GM11168 (cell line): Measurements from ENCODE around the gene TACC2.
"Not testable (repeated sequence)": the region's sequence is repeated elsewhere in the genome, so short reads cannot be mapped to it uniquely, and the experiment has no call there.

Experiments
- in situ Hi-C: fragments of 300-500 bp; cut with MboI; formaldehyde crosslinking; loops from one replicate; pipeline ENCODE4 v1.12.0; 2022; ENCODE audit warnings: low sequenced_read_pairs; ENCODE audit not compliant: unreplicated experiment

The TACC2 gene

GRCh38 chr10:121981346-121981745 is 7.6 kb upstream of the TACC2 start:
- in situ Hi-C loops = no loop called here

DNA sequence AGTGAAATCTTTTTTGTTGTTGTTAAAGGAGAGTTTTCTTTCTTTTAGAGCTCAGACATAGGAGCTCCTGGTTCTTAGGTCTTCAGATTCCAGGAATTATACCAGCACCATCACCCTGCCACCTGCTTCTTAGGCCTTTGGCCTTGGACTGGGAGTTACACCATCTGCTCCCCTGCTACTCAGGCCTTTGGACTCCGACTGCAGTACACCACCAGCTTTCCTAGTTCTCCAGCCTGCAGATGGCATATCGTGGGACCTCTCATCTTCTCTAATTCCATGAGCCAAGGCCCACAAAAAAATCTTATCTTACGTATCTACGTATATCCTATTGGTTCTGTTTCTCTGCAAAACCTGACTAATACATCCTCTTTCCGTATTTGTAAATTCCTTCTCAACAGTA is 5.1 kb upstream of the TACC2 start:
- in situ Hi-C loops = no loop called here

DNA sequence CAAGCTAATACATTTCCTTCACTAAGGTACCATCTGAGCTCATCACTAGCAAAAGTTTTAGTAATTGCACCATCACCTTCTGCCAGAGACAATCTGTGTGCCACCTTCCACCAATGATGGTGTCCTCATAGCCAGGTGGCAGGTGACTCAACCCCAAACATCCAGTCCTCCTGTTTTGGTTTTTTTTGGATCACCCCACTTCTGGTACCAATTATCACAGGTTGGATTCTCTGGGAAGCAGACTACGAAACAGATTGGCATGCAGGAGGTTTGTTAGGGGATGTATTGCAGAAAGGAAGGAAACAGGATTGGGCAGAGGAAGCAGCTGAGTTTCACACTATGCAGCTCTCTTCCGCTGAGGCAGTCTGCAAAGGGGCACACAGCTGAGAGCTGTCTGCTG is 4.5 kb upstream of the TACC2 start:
- in situ Hi-C loops = no loop called here

DNA sequence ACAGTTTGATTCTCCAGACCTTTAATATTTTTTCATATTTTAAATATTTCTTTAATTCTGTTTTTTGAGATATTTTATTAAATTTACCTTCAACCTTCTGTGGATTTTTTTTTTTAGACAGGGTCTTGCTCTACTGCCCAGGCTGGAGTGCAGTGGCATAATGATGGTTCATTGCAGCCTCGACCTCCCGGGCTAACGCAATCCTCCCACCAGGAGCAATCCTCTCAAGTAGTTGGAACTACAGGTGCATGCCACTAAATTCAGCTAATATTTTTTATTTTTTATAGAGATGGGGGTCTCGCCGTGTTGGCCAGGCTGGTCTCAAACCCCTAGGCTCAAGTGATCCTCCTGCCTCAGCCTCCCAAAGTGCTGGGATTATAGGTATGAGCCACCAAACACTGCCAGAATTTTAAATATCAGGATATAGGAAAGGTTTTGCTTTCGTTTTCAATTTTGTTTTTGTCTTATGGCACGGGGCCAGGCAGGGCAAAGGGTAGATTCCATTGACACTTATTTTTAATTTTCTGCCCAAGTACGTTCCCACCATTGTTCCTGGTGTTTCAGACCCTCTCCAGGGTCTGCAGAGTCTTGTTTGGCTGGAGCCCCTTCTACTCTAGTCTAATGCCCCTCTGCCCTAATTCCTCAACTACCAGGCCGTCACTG is 1.2 kb downstream of the TACC2 start:
- in situ Hi-C loops = no loop called here

GRCh38 chr10:121991727-121992126 is 2.8 kb downstream of the TACC2 start:
- in situ Hi-C loops = not testable (repeated sequence)

GRCh38 chr10:121994429-121994941 is 5.5 kb downstream of the TACC2 start:
- in situ Hi-C loops = no loop called here

DNA sequence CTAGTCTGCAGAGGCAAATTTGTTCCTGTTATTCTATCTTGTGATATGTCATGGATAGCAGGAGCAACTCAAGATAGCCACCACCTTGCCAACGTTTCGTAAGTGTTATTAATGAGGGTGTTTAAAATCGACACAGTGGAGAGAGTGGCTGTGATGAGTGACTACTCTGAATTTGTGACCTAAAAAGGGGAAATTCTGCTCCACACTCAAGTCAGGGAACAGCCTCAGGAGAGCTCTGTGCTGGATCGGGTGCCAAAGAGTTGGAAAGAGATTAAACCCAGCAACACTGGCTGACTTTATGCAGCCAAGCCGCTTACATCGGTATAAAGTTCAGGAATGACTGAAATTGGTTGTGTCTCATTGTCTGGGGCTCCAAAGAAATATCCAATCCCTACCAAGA is 9.5 kb downstream of the TACC2 start:
- in situ Hi-C loops = no loop called here

- in situ Hi-C loops = no loop called here
Measured at GRCh38 chr10:121999301-121999700, 10.3 kb downstream of the TACC2 start.

DNA sequence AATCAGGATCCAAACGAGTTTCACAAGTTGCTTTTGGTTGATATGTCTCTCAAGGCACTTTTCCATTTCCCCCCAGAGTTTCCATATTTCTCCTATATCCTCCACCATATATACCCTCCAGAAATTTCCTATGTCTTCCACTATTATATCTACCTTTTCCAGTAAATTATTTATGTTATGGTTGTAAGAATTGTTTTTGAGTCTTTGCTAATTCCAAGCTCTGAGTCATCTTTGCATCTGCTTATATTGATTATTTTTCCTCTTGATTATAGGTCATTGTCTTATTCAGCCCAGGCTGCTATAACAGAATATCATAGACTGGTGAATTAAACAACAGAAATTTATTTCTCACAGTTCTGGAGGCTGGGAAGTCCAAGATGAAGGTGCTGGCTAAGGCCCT is 12.7 kb downstream of the TACC2 start:
- in situ Hi-C loops = no loop called here

DNA sequence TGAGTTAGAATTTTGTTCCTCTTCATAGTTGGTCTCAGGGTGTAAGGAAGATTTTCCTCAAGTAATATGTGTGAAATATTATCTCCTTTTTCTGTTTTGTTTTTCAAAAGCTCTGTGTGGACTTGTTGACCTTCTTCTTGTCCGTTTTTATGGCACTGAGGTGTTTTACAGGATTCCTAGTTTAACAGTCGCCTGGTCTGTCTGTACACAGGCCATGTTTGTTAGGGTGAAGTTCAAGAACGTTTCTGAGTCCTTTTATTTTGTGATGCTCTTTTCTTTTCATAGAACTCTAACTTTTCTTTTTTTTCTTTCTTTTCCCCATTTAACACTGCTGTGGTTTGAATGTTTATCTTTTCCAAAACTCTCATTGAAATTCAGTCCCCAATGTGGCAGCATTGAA is 18.5 kb downstream of the TACC2 start:
- in situ Hi-C loops = no loop called here

DNA sequence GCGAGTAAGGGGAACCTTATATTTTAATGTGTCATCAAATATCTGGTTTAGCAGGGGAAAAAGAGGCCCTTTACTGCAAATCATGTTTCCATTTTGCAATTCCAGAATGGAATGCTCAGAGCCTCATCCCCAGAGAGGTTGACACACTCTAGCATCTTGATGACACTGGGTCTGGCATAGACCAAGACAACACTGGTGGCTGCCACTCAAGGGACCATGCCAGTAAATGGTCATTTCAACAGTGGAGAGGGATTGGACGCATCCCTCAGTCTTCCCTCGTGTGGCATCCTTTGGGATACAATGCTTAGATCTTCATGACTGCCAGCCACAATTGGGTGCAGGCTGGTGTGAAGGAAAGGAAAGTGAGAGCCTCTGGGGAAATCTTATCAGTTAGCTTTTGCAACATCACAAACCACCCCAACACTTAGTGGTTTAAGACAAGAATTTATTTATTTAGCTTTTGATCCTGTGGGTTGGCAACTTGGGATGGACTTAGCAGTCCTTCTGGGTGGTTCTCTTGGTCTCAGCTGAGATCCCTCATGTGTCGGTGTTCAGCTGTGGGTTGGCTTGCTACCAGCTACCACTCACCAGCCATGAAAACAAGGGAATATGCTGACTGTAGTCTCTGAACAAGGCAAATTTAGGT is 21.6 kb downstream of the TACC2 start:
- in situ Hi-C loops = no loop called here

DNA sequence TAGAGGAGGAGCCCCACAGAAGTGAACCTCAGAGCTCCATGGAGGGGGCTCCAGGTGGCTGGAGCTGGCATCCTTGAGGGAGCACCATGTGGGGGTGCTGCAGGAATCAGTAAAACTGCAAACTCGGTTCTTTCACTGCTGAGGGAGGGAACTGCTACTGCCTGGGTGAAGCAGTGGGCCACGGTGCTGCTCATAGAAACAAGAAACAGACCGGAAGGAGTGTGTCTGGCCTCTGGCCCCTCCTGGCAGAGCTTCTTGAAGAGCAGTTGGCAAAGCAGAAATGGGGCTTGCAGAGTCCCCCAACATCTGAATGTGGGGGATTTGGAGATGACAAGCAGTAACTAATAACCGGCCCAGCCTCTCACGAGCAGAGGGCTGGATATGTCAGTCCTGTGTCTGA is 23.8 kb downstream of the TACC2 start:
- in situ Hi-C loops = no loop called here

DNA sequence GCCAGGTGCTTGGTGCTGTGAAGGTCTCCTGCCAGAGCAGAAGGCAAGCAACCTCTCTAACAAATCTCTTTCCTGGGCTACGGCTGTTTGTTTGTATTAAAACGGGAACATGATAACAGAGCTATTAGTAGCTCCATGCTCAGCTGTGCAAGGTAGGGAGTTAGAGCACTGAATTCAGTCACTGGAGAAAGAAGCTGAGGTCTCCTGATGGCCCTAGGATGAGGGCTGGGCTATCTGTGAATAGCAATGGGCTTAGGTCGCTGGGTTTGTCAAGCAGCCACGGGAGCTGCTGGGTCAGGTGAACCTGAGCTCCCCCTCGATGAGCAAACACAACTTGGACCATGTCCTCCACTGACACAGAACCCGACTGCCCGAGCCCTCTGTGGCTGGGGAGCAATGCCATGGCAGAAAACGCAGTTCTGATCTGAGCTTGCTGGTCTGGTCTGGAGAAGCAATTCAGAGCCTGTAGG is 24.4 kb downstream of the TACC2 start:
- in situ Hi-C loops = no loop called here

- in situ Hi-C loops = no loop called here
Measured at GRCh38 chr10:122014652-122015248, 25.8 kb downstream of the TACC2 start.

DNA sequence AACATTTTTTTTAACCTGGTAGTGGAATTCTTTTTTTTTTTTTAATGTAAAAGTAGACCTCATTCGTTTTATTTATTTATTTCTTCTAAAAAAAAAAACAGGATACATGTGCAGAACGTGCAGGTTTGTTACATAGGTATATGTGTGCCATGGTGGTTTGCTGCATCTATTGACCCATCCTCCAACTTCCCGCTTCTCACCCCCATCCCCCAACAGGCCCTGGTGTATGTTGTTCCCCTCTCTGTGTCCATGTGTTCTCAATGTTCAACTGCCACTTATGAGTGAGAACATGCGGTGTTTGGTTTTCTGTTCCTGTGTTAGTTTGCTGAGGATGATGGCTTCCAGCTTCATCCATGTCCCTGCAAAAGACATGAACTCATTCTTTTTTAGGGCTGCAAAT is 29.0 kb downstream of the TACC2 start:
- in situ Hi-C loops = not testable (repeated sequence)

DNA sequence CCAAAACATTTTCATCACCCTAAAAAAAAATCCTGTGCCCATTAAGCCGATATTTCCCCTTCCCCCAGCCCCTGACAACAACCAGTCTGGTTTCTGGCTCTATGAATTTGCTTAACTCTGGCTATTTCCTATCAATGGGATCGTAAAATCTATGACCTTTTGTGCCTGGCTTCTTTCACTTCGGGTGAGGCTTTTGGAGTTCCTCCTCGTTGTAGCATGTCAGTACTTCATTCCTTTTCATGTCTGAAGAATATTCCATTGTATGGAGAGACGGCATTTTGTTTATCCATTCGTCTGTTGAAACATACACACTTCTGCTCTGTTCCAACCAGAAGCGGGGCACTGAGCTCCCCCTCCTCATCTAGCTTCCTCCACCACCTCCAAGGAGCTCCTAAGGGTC is 29.5 kb downstream of the TACC2 start:
- in situ Hi-C loops = no loop called here

GRCh38 chr10:122018951-122019413 is 30.0 kb downstream of the TACC2 start:
- in situ Hi-C loops = no loop called here

DNA sequence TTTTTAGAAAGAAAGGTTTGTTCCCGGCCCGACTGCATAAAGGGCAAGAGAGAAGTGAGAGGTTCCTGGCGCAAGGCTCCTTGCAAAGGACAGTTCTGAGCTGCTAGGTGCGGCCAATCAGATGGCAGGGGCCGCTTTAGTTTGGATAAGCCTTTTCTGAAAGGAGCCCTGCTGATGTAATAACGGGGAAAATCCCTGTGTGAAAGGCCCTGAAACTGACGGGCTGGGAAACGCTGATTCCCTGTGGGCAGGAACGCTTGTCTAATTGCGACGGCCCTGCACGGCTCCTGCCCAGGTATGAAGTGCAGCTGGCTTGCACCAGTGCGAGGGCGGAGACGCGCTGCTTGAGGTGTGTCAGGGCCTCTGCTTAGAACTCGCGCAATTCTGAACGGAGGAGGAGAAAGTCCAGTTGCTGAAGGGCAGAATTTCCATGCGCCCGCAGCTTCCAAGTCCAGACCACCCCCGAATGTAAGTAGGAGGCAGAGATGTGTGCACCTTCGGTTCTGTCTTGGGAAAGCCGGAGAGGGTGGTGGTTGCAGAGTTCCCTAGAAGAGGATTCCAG is 30.5 kb downstream of the TACC2 start:
- in situ Hi-C loops = no loop called here

DNA sequence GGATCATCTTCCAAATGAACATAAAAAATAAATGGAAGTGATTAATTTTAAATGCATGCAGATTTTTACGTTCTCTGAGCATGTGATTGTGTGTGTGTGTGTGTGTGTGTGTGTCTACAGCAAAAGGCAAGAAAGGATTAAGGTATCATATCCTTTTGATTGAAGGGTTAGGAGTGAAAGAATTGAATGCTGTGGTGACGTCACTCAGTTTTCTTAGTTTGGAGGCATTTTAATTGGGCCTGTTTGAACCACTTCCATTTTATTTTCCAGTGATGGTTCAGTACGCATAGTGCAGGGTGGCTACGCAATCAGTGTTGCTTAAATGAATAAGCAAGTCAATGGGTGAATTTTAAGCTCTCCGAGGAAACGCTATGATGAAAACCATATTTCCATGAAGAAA is 31.3 kb downstream of the TACC2 start:
- in situ Hi-C loops = no loop called here

GRCh38 chr10:122021379-122021778 is 32.4 kb downstream of the TACC2 start:
- in situ Hi-C loops = no loop called here

GRCh38 chr10:122021828-122022227 is 32.9 kb downstream of the TACC2 start:
- in situ Hi-C loops = no loop called here
